Esophagus mucosa (tissue), 1 donor: ENCODE measurements around the gene SLC7A8. TPM values are rescaled to one million over a fixed set of nuclear protein-coding genes. Genes with fewer than 3 reads are reported as not detected.

Experiments
- ATAC-seq: fragments of 200-7000 bp; cut with Tn5 transposase; one replicate; pipeline ENCODE4 v1.9.1; 2020
- total RNA-seq: library from RNA; stranded (reverse); gene quantifications from one replicate; pipeline ENCODE4 v1.2.4, GENCODE V29; 2023
- donor health status: DM: yes; HTN: yes; CAD: no.

Gene SLC7A8
- total RNA-seq, 1 donor from 2014 or later, result 51.1 TPM

- ATAC-seq, result peak; percentile 58
These were observed 28.4 kb downstream of the SLC7A8 start for GRCh38 chr14:23154964-23155587.

- peak; percentile 91 for ATAC-seq
These were observed 29.3 kb downstream of the SLC7A8 start for GRCh38 chr14:23153851-23154796.

GRCh38 chr14:23151342-23151741 is 32.1 kb downstream of the SLC7A8 start:
- no peak for ATAC-seq

GRCh38 chr14:23149745-23150144 is 33.7 kb downstream of the SLC7A8 start:
- peak; percentile 71 for ATAC-seq

- no peak for ATAC-seq
These were observed 34.7 kb downstream of the SLC7A8 start for GRCh38 chr14:23148591-23149249.

- no peak for ATAC-seq
These were observed 35.8 kb downstream of the SLC7A8 start for GRCh38 chr14:23147676-23148075.

GRCh38 chr14:23146980-23147379 is 36.5 kb downstream of the SLC7A8 start:
- no peak for ATAC-seq

- ATAC-seq, result no peak
These were observed 37.0 kb downstream of the SLC7A8 start for GRCh38 chr14:23146351-23146910.

- no peak for ATAC-seq
These were observed 37.6 kb downstream of the SLC7A8 start for GRCh38 chr14:23145794-23146350.

GRCh38 chr14:23143911-23144310 is 39.5 kb downstream of the SLC7A8 start:
- no peak for ATAC-seq

GRCh38 chr14:23142826-23143225 is 40.6 kb downstream of the SLC7A8 start:
- ATAC-seq, result peak; percentile 62

- ATAC-seq, result no peak
These were observed 41.6 kb downstream of the SLC7A8 start for GRCh38 chr14:23141706-23142444.

GRCh38 chr14:23140371-23140770 is 43.1 kb downstream of the SLC7A8 start:
- no peak for ATAC-seq

- ATAC-seq, result no peak
These were observed 43.6 kb downstream of the SLC7A8 start for GRCh38 chr14:23139874-23140273.

- peak; percentile 92 for ATAC-seq
These were observed 45.5 kb downstream of the SLC7A8 start for GRCh38 chr14:23137813-23138535.

GRCh38 chr14:23137192-23137812 is 46.2 kb downstream of the SLC7A8 start:
- ATAC-seq, result peak; percentile 76

GRCh38 chr14:23136566-23137133 is 46.8 kb downstream of the SLC7A8 start:
- ATAC-seq, result no peak

- ATAC-seq, result no peak
These were observed 50.5 kb downstream of the SLC7A8 start for GRCh38 chr14:23132970-23133369.

GRCh38 chr14:23131482-23131881 is 52.0 kb downstream of the SLC7A8 start:
- ATAC-seq, result no peak

- no peak for ATAC-seq
These were observed 52.6 kb downstream of the SLC7A8 start for GRCh38 chr14:23130871-23131270.
